ENCODE data around the gene SGCA. TPM values are rescaled to one million over a fixed set of nuclear protein-coding genes. Genes with fewer than 3 reads are reported as not detected.
A peak's percentile ranks its signal among the peaks of the same experiment; 100 is the strongest.

Gene SGCA
- total RNA-seq, 1 donor = not detected

- no peaks in the 10 kb centered on the region for H4K20me1 ChIP-seq (ENCODE audit: insufficient read depth, low read length)
- DNase-seq (ENCODE audit: insufficient read length, low spot score, missing footprints) = no peak
- no peaks in the 10 kb centered on the region for H3K27me3 ChIP-seq (ENCODE audit: insufficient read depth, low read length)
- no peaks in the 10 kb centered on the region for H3K79me2 ChIP-seq (ENCODE audit: insufficient read depth, low read length)
- no peak overlapping the region for H3K4me3 ChIP-seq (ENCODE audit: insufficient read depth, low read length)
- no peaks in the 10 kb centered on the region for H3K36me3 ChIP-seq (ENCODE audit: insufficient read depth, low read length)
- H3K4me2 ChIP-seq (ENCODE audit: insufficient read depth, low read length) = no peak overlapping the region
- no peaks in the 10 kb centered on the region for H3K4me1 ChIP-seq (ENCODE audit: insufficient read depth, low read length)
- H2AFZ ChIP-seq (ENCODE audit: low read length) = no peak overlapping the region
- no peak for TF ChIP-seq CTCF (IDR thresholded peaks at IDR 0.05; ENCODE audit: extremely low read depth, low read depth, low read length)
- H3K9me3 ChIP-seq (ENCODE audit: low read depth, low read length) = no peaks in the 10 kb centered on the region
- H3K27ac ChIP-seq (ENCODE audit: low read depth, low read length) = no peak overlapping the region
Observed at GRCh38 chr17:50125420-50125997, 40.3 kb upstream of the SGCA start.

GRCh38 chr17:50127697-50128361 lies 38.0 kb upstream of the SGCA start:
- peaks cover 10% of the 10 kb centered on the region for H4K20me1 ChIP-seq (ENCODE audit: insufficient read depth, low read length)
- no peak overlapping the region for H3K4me2 ChIP-seq (ENCODE audit: insufficient read depth, low read length)
- H3K36me3 ChIP-seq (ENCODE audit: insufficient read depth, low read length) = peaks cover 3% of the 10 kb centered on the region
- no peak overlapping the region for H3K27ac ChIP-seq (ENCODE audit: low read depth, low read length)
- H3K9me3 ChIP-seq (ENCODE audit: low read depth, low read length) = no peaks in the 10 kb centered on the region
- no peak for TF ChIP-seq CTCF (IDR thresholded peaks at IDR 0.05; ENCODE audit: extremely low read depth, low read depth, low read length)
- DNase-seq (ENCODE audit: insufficient read length, low spot score, missing footprints) = peak; percentile 90
- peaks cover 6% of the 10 kb centered on the region for H3K4me1 ChIP-seq (ENCODE audit: insufficient read depth, low read length)
- no peaks in the 10 kb centered on the region for H3K79me2 ChIP-seq (ENCODE audit: insufficient read depth, low read length)
- H2AFZ ChIP-seq (ENCODE audit: low read length) = no peak overlapping the region
- no peaks in the 10 kb centered on the region for H3K27me3 ChIP-seq (ENCODE audit: insufficient read depth, low read length)
- no peak overlapping the region for H3K4me3 ChIP-seq (ENCODE audit: insufficient read depth, low read length)

- Histone ChIP-seq H3K4me1 (ENCODE audit: insufficient read depth, low read length) (peaks cover 14% of the 10 kb centered on the region), H3K4me3 (ENCODE audit: insufficient read depth, low read length) (peak overlapping the region; percentile 71)
Observed at GRCh38 chr17:50128441-50129352, 37.1 kb upstream of the SGCA start.

More at GRCh38 chr17:50128441-50129352, 37.1 kb upstream of the SGCA start:
- peaks cover 3% of the 10 kb centered on the region for H3K36me3 ChIP-seq (ENCODE audit: insufficient read depth, low read length)
- peaks cover 16% of the 10 kb centered on the region for H4K20me1 ChIP-seq (ENCODE audit: insufficient read depth, low read length)
- H3K4me2 ChIP-seq (ENCODE audit: insufficient read depth, low read length) = peak overlapping the region; percentile 83
- no peak overlapping the region for H3K27ac ChIP-seq (ENCODE audit: low read depth, low read length)
- H3K79me2 ChIP-seq (ENCODE audit: insufficient read depth, low read length) = no peaks in the 10 kb centered on the region
- no peaks in the 10 kb centered on the region for H3K27me3 ChIP-seq (ENCODE audit: insufficient read depth, low read length)
- peak overlapping the region; percentile 33 for H2AFZ ChIP-seq (ENCODE audit: low read length)
- no peak for TF ChIP-seq CTCF (IDR thresholded peaks at IDR 0.05; ENCODE audit: extremely low read depth, low read depth, low read length)
- peak; percentile 87 for DNase-seq (ENCODE audit: insufficient read length, low spot score, missing footprints)
- no peaks in the 10 kb centered on the region for H3K9me3 ChIP-seq (ENCODE audit: low read depth, low read length)

Measured in osteoblast (primary cell).